ENCODE data around the gene GJA3. TPM values are rescaled to one million over a fixed set of nuclear protein-coding genes. Genes with fewer than 3 reads are reported as not detected.

GJA3 gene
- total RNA-seq, 1 donor from 2014 or later: 2.1 TPM

GRCh38 chr13:20142023-20142926, 18.6 kb downstream of the GJA3 start:
- Histone ChIP-seq H3K9me3 (ENCODE audit: control insufficient read depth in 3 of 3, low read length in 3 of 3) (no peaks in the 10 kb centered on the region), H3K36me3 (ENCODE audit: control insufficient read depth in 3 of 3, insufficient read depth in 3 of 3, low read length in 3 of 3) (no peaks in the 10 kb centered on the region), H3K4me3 (ENCODE audit: low read length in 3 of 3) (peak overlapping the region in 2 of 3 donors; percentile 29 to 46), H3K27ac (ENCODE audit: low read depth, low read length) (no peak overlapping the region), H3K4me1 (ENCODE audit: control insufficient read depth in 3 of 3, insufficient read depth in 3 of 3, low read length in 3 of 3) (peaks cover 4 to 15% (median 14%) of the 10 kb centered on the region in 3 donors), H3K27me3 (ENCODE audit: control insufficient read depth in 3 of 3, insufficient read depth in 3 of 3, low read length in 3 of 3) (peaks cover 15 to 49% (median 49%) of the 10 kb centered on the region in 3 donors), H3K9ac (ENCODE audit: low read depth in 1 of 3, low read length in 3 of 3) (peak overlapping the region in 1 of 3 donors; percentile 33)

- H3K27ac ChIP-seq (ENCODE audit: low read depth, low read length): peak overlapping the region; percentile 11
- H3K4me1 ChIP-seq (ENCODE audit: control insufficient read depth in 3 of 3, insufficient read depth in 3 of 3, low read length in 3 of 3): peaks cover 7 to 18% (median 14%) of the 10 kb centered on the region in 3 donors
- no peaks in the 10 kb centered on the region for H3K36me3 ChIP-seq (ENCODE audit: control insufficient read depth in 3 of 3, insufficient read depth in 3 of 3, low read length in 3 of 3)
- peak overlapping the region in 1 of 3 donors; percentile 33 for H3K9ac ChIP-seq (ENCODE audit: low read depth in 1 of 3, low read length in 3 of 3)
- peaks cover 16 to 50% (median 49%) of the 10 kb centered on the region in 3 donors for H3K27me3 ChIP-seq (ENCODE audit: control insufficient read depth in 3 of 3, insufficient read depth in 3 of 3, low read length in 3 of 3)
- H3K9me3 ChIP-seq (ENCODE audit: control insufficient read depth in 3 of 3, low read length in 3 of 3): no peaks in the 10 kb centered on the region
- peak overlapping the region; percentile 29 to 46 (median 43) for H3K4me3 ChIP-seq (ENCODE audit: low read length in 3 of 3)
Measured at GRCh38 chr13:20141238-20142022, 19.4 kb downstream of the GJA3 start.

GRCh38 chr13:20140487-20140886, 20.4 kb downstream of the GJA3 start:
- Histone ChIP-seq H3K4me1 (ENCODE audit: control insufficient read depth in 3 of 3, insufficient read depth in 3 of 3, low read length in 3 of 3) (peaks cover 7 to 18% (median 14%) of the 10 kb centered on the region in 3 donors), H3K27ac (ENCODE audit: low read depth, low read length) (no peak overlapping the region), H3K27me3 (ENCODE audit: control insufficient read depth in 3 of 3, insufficient read depth in 3 of 3, low read length in 3 of 3) (peaks cover 18 to 51% (median 50%) of the 10 kb centered on the region in 3 donors), H3K9ac (ENCODE audit: low read depth in 1 of 3, low read length in 3 of 3) (no peak overlapping the region), H3K4me3 (ENCODE audit: low read length in 3 of 3) (no peak overlapping the region), H3K9me3 (ENCODE audit: control insufficient read depth in 3 of 3, low read length in 3 of 3) (no peaks in the 10 kb centered on the region), H3K36me3 (ENCODE audit: control insufficient read depth in 3 of 3, insufficient read depth in 3 of 3, low read length in 3 of 3) (no peaks in the 10 kb centered on the region)

GRCh38 chr13:20137875-20138274, 23.0 kb downstream of the GJA3 start:
- Histone ChIP-seq H3K4me3 (ENCODE audit: low read length in 3 of 3) (no peak overlapping the region), H3K9me3 (ENCODE audit: control insufficient read depth in 3 of 3, low read length in 3 of 3) (no peaks in the 10 kb centered on the region), H3K27ac (ENCODE audit: low read depth, low read length) (no peak overlapping the region), H3K27me3 (ENCODE audit: control insufficient read depth in 3 of 3, insufficient read depth in 3 of 3, low read length in 3 of 3) (peaks cover 17 to 41% (median 41%) of the 10 kb centered on the region in 3 donors), H3K4me1 (ENCODE audit: control insufficient read depth in 3 of 3, insufficient read depth in 3 of 3, low read length in 3 of 3) (peaks cover 7 to 18% (median 14%) of the 10 kb centered on the region in 3 donors), H3K36me3 (ENCODE audit: control insufficient read depth in 3 of 3, insufficient read depth in 3 of 3, low read length in 3 of 3) (no peaks in the 10 kb centered on the region), H3K9ac (ENCODE audit: low read depth in 1 of 3, low read length in 3 of 3) (peak overlapping the region in 1 of 3 donors; percentile 43)

- Histone ChIP-seq H3K27ac (ENCODE audit: low read depth, low read length) (no peak overlapping the region), H3K4me1 (ENCODE audit: control insufficient read depth in 3 of 3, insufficient read depth in 3 of 3, low read length in 3 of 3) (peaks cover 7 to 18% (median 14%) of the 10 kb centered on the region in 3 donors), H3K27me3 (ENCODE audit: control insufficient read depth in 3 of 3, insufficient read depth in 3 of 3, low read length in 3 of 3) (peaks cover 14 to 33% (median 33%) of the 10 kb centered on the region in 3 donors)
Measured at GRCh38 chr13:20136781-20137703, 23.8 kb downstream of the GJA3 start.

GRCh38 chr13:20134732-20135131, 26.1 kb downstream of the GJA3 start:
- Histone ChIP-seq H3K9ac (ENCODE audit: low read depth in 1 of 3, low read length in 3 of 3) (no peak overlapping the region), H3K9me3 (ENCODE audit: control insufficient read depth in 3 of 3, low read length in 3 of 3) (no peaks in the 10 kb centered on the region), H3K27me3 (ENCODE audit: control insufficient read depth in 3 of 3, insufficient read depth in 3 of 3, low read length in 3 of 3) (peaks cover 16 to 23% (median 21%) of the 10 kb centered on the region in 3 donors), H3K27ac (ENCODE audit: low read depth, low read length) (no peak overlapping the region), H3K4me3 (ENCODE audit: low read length in 3 of 3) (no peak overlapping the region), H3K4me1 (ENCODE audit: control insufficient read depth in 3 of 3, insufficient read depth in 3 of 3, low read length in 3 of 3) (peaks cover 0 to 3% (median 3%) of the 10 kb centered on the region in 3 donors), H3K36me3 (ENCODE audit: control insufficient read depth in 3 of 3, insufficient read depth in 3 of 3, low read length in 3 of 3) (no peaks in the 10 kb centered on the region)

More at GRCh38 chr13:20136781-20137703, 23.8 kb downstream of the GJA3 start:
- H3K36me3 ChIP-seq (ENCODE audit: control insufficient read depth in 3 of 3, insufficient read depth in 3 of 3, low read length in 3 of 3): no peaks in the 10 kb centered on the region
- no peaks in the 10 kb centered on the region for H3K9me3 ChIP-seq (ENCODE audit: control insufficient read depth in 3 of 3, low read length in 3 of 3)
- peak overlapping the region in 1 of 3 donors; percentile 42 for H3K9ac ChIP-seq (ENCODE audit: low read depth in 1 of 3, low read length in 3 of 3)
- peak overlapping the region; percentile 35 to 48 (median 37) for H3K4me3 ChIP-seq (ENCODE audit: low read length in 3 of 3)

GRCh38 chr13:20132052-20132634, 28.7 kb downstream of the GJA3 start:
- H3K4me3 ChIP-seq (ENCODE audit: low read length in 3 of 3): no peak overlapping the region
- H3K4me1 ChIP-seq (ENCODE audit: control insufficient read depth in 3 of 3, insufficient read depth in 3 of 3, low read length in 3 of 3): peaks cover 12 to 15% (median 12%) of the 10 kb centered on the region in 3 donors
- H3K36me3 ChIP-seq (ENCODE audit: control insufficient read depth in 3 of 3, insufficient read depth in 3 of 3, low read length in 3 of 3): no peaks in the 10 kb centered on the region
- H3K27me3 ChIP-seq (ENCODE audit: control insufficient read depth in 3 of 3, insufficient read depth in 3 of 3, low read length in 3 of 3): peaks cover 9 to 18% (median 15%) of the 10 kb centered on the region in 3 donors
- H3K9ac ChIP-seq (ENCODE audit: low read depth in 1 of 3, low read length in 3 of 3): no peak overlapping the region
- no peaks in the 10 kb centered on the region for H3K9me3 ChIP-seq (ENCODE audit: control insufficient read depth in 3 of 3, low read length in 3 of 3)
- no peak overlapping the region for H3K27ac ChIP-seq (ENCODE audit: low read depth, low read length)

- peaks cover 9 to 22% (median 15%) of the 10 kb centered on the region in 3 donors for H3K4me1 ChIP-seq (ENCODE audit: control insufficient read depth in 3 of 3, insufficient read depth in 3 of 3, low read length in 3 of 3)
- H3K9me3 ChIP-seq (ENCODE audit: control insufficient read depth in 3 of 3, low read length in 3 of 3): no peaks in the 10 kb centered on the region
- no peaks in the 10 kb centered on the region for H3K36me3 ChIP-seq (ENCODE audit: control insufficient read depth in 3 of 3, insufficient read depth in 3 of 3, low read length in 3 of 3)
- H3K9ac ChIP-seq (ENCODE audit: low read depth in 1 of 3, low read length in 3 of 3): no peak overlapping the region
- peaks cover 2 to 9% (median 7%) of the 10 kb centered on the region in 3 donors for H3K27me3 ChIP-seq (ENCODE audit: control insufficient read depth in 3 of 3, insufficient read depth in 3 of 3, low read length in 3 of 3)
- H3K27ac ChIP-seq (ENCODE audit: low read depth, low read length): no peak overlapping the region
- no peak overlapping the region for H3K4me3 ChIP-seq (ENCODE audit: low read length in 3 of 3)
Measured at GRCh38 chr13:20131057-20131832, 29.6 kb downstream of the GJA3 start.

All from skeletal muscle tissue (tissue), 4 donors.